ENCODE measurements around the gene FOXP4. TPM values are rescaled to one million over a fixed set of nuclear protein-coding genes. Genes with fewer than 3 reads are reported as not detected.
A peak's percentile ranks its signal among the peaks of the same experiment; 100 is the strongest.

The FOXP4 gene
- total and polyA plus RNA-seq, 2 of the 13 experiments (the other 11 are each of a cell fraction or from before 2014, with no cell fraction given), result 11.0 to 12.4 TPM

DNA sequence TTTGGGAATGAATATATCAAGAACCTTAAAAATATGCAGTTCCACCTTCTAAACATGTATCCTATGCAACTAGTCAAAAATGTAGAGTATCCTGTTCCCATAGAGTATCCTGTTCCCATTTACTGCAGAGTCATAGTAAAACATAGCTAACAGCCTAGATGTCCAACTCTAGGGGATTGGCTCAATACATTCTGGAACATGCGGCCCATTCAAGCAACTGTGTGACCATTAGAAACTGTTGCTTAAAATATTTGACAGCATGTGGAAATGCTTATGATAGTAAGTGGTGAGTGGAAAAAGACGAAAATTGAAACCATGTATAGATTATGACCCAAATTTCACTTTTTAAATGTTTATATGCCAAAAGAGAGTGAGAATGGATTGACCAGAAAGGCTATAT lies 11.2 kb downstream of the FOXP4 start:
- intact Hi-C loops (cut with micrococcal nuclease; ENCODE audit: unreplicated experiment) (no loop called here), in situ Hi-C loops (cut with HindIII; ENCODE audit: extremely low pct_ligation_motif_present, low pct_unique_long_range_greater_than_20kb) (no loop called here)
- Histone ChIP-seq H3K27ac (ENCODE audit: extremely low read length, insufficient read depth, low read length) (no peak overlapping the region), H3K36me3 (replicated peaks in 1 of 2; ENCODE audit: control insufficient read depth in 1 of 2, insufficient read depth in 2 of 2, low read length in 2 of 2) (peaks cover 31 to 81% of the 10 kb centered on the region in 2 experiments), H3K79me2 (ENCODE audit: insufficient read depth, low read length) (peaks cover 94% of the 10 kb centered on the region), H4K20me1 (ENCODE audit: insufficient read depth, low read length) (peaks cover 79% of the 10 kb centered on the region), H3K4me2 (ENCODE audit: low read depth, low read length) (no peak overlapping the region), H3K9ac (ENCODE audit: insufficient read depth, low read depth, low read length) (no peak overlapping the region), H3K27me3 (ENCODE audit: control insufficient read depth in 1 of 2, insufficient read depth in 2 of 2, low read length in 2 of 2) (no peaks in the 10 kb centered on the region), H3K4me3 (replicated peaks in 1 of 3; ENCODE audit: insufficient read depth in 1 of 3, low read depth in 2 of 3, low read length in 3 of 3) (no peak overlapping the region), H2AFZ (ENCODE audit: low read length) (no peak overlapping the region), H3K9me3 (ENCODE audit: low read length) (no peaks in the 10 kb centered on the region), H3K4me1 (ENCODE audit: insufficient read depth, low read length) (peaks cover 68% of the 10 kb centered on the region)
- no peak for DNase-seq (ENCODE audit: low spot score)
- ChIA-PET CTCF (ENCODE audit: low intra/inter-chr PET ratio, low total read pairs) (no interaction called here), POLR2A (interaction anchor here (1.3 to 2.6 kb wide), 3 partner anchors 11 to 37 kb away, joined by 4 to 14 read pairs (median 4); no protein-coding TSS in a partner anchor)
- FAIRE-seq, result no peak
- BruUV-seq (replicated peaks), result TSS peak; percentile 3
- WGBS (ENCODE audit: low lambda C conversion rate), result 97% methylated on average over 2 of the region's 2 CpGs
- no peak for TF ChIP-seq TCF7L2 (IDR thresholded peaks at IDR 0.05; ENCODE audit: low read depth, low read length)
- TF ChIP-seq ZNF781 (CRISPR knock-in tag; IDR thresholded peaks at IDR 0.05; ENCODE audit: borderline replicate concordance, not compliant biosample characterization), result no peak
- ATAC-seq, result no peak

- POLR2A ChIA-PET, result interaction anchor here (2.6 kb wide), 1 partner anchor 20 kb away, joined by 14 read pairs; no protein-coding TSS in a partner anchor
- TF ChIP-seq ZNF441 (CRISPR knock-in tag; IDR thresholded peaks at IDR 0.05; ENCODE audit: borderline replicate concordance), result no peak
- TF ChIP-seq, protein P1, sequence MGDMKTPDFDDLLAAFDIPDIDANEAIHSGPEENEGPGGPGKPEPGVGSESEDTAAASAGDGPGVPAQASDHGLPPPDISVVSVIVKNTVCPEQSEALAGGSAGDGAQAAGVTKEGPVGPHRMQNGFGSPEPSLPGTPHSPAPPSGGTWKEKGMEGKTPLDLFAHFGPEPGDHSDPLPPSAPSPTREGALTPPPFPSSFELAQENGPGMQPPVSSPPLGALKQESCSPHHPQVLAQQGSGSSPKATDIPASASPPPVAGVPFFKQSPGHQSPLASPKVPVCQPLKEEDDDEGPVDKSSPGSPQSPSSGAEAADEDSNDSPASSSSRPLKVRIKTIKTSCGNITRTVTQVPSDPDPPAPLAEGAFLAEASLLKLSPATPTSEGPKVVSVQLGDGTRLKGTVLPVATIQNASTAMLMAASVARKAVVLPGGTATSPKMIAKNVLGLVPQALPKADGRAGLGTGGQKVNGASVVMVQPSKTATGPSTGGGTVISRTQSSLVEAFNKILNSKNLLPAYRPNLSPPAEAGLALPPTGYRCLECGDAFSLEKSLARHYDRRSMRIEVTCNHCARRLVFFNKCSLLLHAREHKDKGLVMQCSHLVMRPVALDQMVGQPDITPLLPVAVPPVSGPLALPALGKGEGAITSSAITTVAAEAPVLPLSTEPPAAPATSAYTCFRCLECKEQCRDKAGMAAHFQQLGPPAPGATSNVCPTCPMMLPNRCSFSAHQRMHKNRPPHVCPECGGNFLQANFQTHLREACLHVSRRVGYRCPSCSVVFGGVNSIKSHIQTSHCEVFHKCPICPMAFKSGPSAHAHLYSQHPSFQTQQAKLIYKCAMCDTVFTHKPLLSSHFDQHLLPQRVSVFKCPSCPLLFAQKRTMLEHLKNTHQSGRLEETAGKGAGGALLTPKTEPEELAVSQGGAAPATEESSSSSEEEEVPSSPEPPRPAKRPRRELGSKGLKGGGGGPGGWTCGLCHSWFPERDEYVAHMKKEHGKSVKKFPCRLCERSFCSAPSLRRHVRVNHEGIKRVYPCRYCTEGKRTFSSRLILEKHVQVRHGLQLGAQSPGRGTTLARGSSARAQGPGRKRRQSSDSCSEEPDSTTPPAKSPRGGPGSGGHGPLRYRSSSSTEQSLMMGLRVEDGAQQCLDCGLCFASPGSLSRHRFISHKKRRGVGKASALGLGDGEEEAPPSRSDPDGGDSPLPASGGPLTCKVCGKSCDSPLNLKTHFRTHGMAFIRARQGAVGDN (CRISPR knock-in tag; IDR thresholded peaks at IDR 0.05), result peak; percentile 35; the same call in 1 of the 2 replicates
- peak; percentile 28; the same call in 1 of the 2 replicates for TF ChIP-seq POLR2G (IDR thresholded peaks at IDR 0.05; ENCODE audit: low read depth, low read length)
- Histone ChIP-seq H3K27ac (ENCODE audit: extremely low read length, insufficient read depth, low read length) (no peak overlapping the region), H3K36me3 (replicated peaks in 1 of 2; ENCODE audit: control insufficient read depth in 1 of 2, insufficient read depth in 2 of 2, low read length in 2 of 2) (peaks cover 27 to 80% of the 10 kb centered on the region in 2 experiments), H2AFZ (ENCODE audit: low read length) (no peak overlapping the region), H3K4me1 (ENCODE audit: insufficient read depth, low read length) (peaks cover 68% of the 10 kb centered on the region), H3K4me3 (replicated peaks in 1 of 3; ENCODE audit: insufficient read depth in 1 of 3, low read depth in 2 of 3, low read length in 3 of 3) (no peak overlapping the region), H3K27me3 (ENCODE audit: control insufficient read depth in 1 of 2, insufficient read depth in 2 of 2, low read length in 2 of 2) (no peaks in the 10 kb centered on the region), H3K9ac (ENCODE audit: insufficient read depth, low read depth, low read length) (no peak overlapping the region), H3K9me3 (ENCODE audit: low read length) (no peaks in the 10 kb centered on the region), H4K20me1 (ENCODE audit: insufficient read depth, low read length) (peaks cover 78% of the 10 kb centered on the region), H3K4me2 (ENCODE audit: low read depth, low read length) (no peak overlapping the region), H3K79me2 (ENCODE audit: insufficient read depth, low read length) (peaks cover 94% of the 10 kb centered on the region)
- WGBS (ENCODE audit: low lambda C conversion rate), result 97% methylated on average over 4 of the region's 4 CpGs
- BruUV-seq (replicated peaks), result no TSS peak
- DNase-seq (ENCODE audit: low spot score) (no peak), FAIRE-seq (no peak), ATAC-seq (no peak)
- intact Hi-C loops (cut with micrococcal nuclease; ENCODE audit: unreplicated experiment) (no loop called here), in situ Hi-C loops (cut with HindIII; ENCODE audit: extremely low pct_ligation_motif_present, low pct_unique_long_range_greater_than_20kb) (no loop called here)
- CTCF ChIA-PET (ENCODE audit: low intra/inter-chr PET ratio, low total read pairs), result no interaction called here
Measured at GRCh38 chr6:41558033-41558807, 12.0 kb downstream of the FOXP4 start.

All from HepG2 (cell line).